Astrocyte (in vitro differentiated cells and primary cell): ENCODE results near the gene SYT5. TPM values are rescaled to one million over a fixed set of nuclear protein-coding genes. Genes with fewer than 3 reads are reported as not detected.

ENCODE experiments used
- DNase-seq: peaks from one replicate; pipeline ENCODE4 v3.0.0-alpha.2; 2010; ENCODE audit warnings: low read depth
- FAIRE-seq: peaks from 2 replicates; lab custom pipeline; 2011; peaks lifted over from hg19 to GRCh38; lab: Jason Lieb, UNC
- H2AFZ ChIP-seq: 2 replicates; pipeline ENCODE4 v1.6.0; 2012; ENCODE audit warnings: low read depth, low read length, inconsistent platforms
- H3K27ac ChIP-seq: 2 replicates; pipeline ENCODE4 v1.5.1; 2011; ENCODE audit warnings: low read depth, low read length, inconsistent platforms
- H3K27me3 ChIP-seq: 2 replicates; pipeline ENCODE4 v1.6.0; 2011; ENCODE audit warnings: low read length, inconsistent platforms; ENCODE audit not compliant: insufficient read depth
- H3K36me3 ChIP-seq: 2 replicates; pipeline ENCODE4 v1.5.1; 2011; ENCODE audit warnings: low read length, inconsistent platforms; ENCODE audit not compliant: insufficient read depth
- H3K4me1 ChIP-seq: 2 replicates; pipeline ENCODE4 v1.5.1; 2011; ENCODE audit warnings: low read length, inconsistent platforms; ENCODE audit not compliant: insufficient read depth
- H3K4me2 ChIP-seq: 2 replicates; pipeline ENCODE4 v1.6.0; 2012; ENCODE audit warnings: low read length, inconsistent platforms
- H3K4me3 ChIP-seq: 2 replicates; pipeline ENCODE4 v1.5.1; 2011; ENCODE audit warnings: low read depth, mild to moderate bottlenecking, low read length, inconsistent platforms; ENCODE audit not compliant: insufficient read depth
- H3K79me2 ChIP-seq: 2 replicates; pipeline ENCODE4 v1.6.0; 2012; ENCODE audit warnings: mild to moderate bottlenecking, low read length, inconsistent platforms; ENCODE audit not compliant: insufficient read depth
- H3K9ac ChIP-seq: 2 replicates; pipeline ENCODE4 v1.6.0; 2012; ENCODE audit warnings: mild to moderate bottlenecking, low read length, inconsistent platforms
- H3K9me3 ChIP-seq: 2 replicates; pipeline ENCODE4 v1.5.1; 2012; ENCODE audit warnings: low read depth, mild to moderate bottlenecking, low read length, inconsistent platforms; ENCODE audit not compliant: insufficient read depth
- H4K20me1 ChIP-seq: 2 replicates; pipeline ENCODE4 v1.6.0; 2012; ENCODE audit warnings: low read length, inconsistent platforms; ENCODE audit not compliant: insufficient read depth
- H3K27ac Mint-ChIP-seq: one replicate; pipeline ENCODE4 v1.8.0; 2021; ENCODE audit warnings: mild to moderate bottlenecking, mixed read lengths; ENCODE audit not compliant: unreplicated experiment
- H3K27me3 Mint-ChIP-seq: one replicate; pipeline ENCODE4 v1.8.0; 2021; ENCODE audit warnings: low read depth, mixed read lengths; ENCODE audit not compliant: unreplicated experiment
- H3K36me3 Mint-ChIP-seq: one replicate; pipeline ENCODE4 v1.8.0; 2021; ENCODE audit warnings: low read depth, mixed read lengths; ENCODE audit not compliant: unreplicated experiment
- H3K4me1 Mint-ChIP-seq: one replicate; pipeline ENCODE4 v1.8.0; 2021; ENCODE audit warnings: low read depth, mixed read lengths; ENCODE audit not compliant: unreplicated experiment
- H3K4me3 Mint-ChIP-seq: one replicate; pipeline ENCODE4 v1.8.0; 2021; ENCODE audit warnings: mild to moderate bottlenecking, moderate library complexity, mixed read lengths; ENCODE audit not compliant: unreplicated experiment
- H3K9me3 Mint-ChIP-seq: one replicate; pipeline ENCODE4 v1.8.0; 2021; ENCODE audit warnings: mild to moderate bottlenecking, mixed read lengths; ENCODE audit not compliant: unreplicated experiment
- CTCF ChIP-seq: IDR thresholded peaks from 2 replicates; pipeline ENCODE4 v1.5.1; 2011; ENCODE audit warnings: low read depth, mild to moderate bottlenecking, inconsistent platforms, low read length, moderate library complexity; ENCODE audit not compliant: insufficient read depth
- EZH2 ChIP-seq: IDR thresholded peaks from 2 replicates; pipeline ENCODE4 v1.6.1; 2012; ENCODE audit warnings: mild to moderate bottlenecking, low read length, inconsistent platforms; ENCODE audit not compliant: insufficient read depth
- total RNA-seq: library from RNA; stranded (reverse); gene quantifications from 2 replicates; pipeline ENCODE4 v1.2.1, GENCODE V29; 2021

SYT5 gene
- total RNA-seq, 1 donor from 2014 or later: 1.1 TPM

GRCh38 chr19:55224038-55224665 lies 44.1 kb upstream of the SYT5 start:
- H3K36me3 Mint-ChIP-seq: peaks cover 16% of the 10 kb centered on the region
- H3K9me3 Mint-ChIP-seq: no peaks in the 10 kb centered on the region
- Histone ChIP-seq H3K4me2 (no peak overlapping the region), H3K4me3 (no peak overlapping the region), H4K20me1 (peaks cover 45% of the 10 kb centered on the region), H3K4me1 (no peaks in the 10 kb centered on the region), H3K36me3 (no peaks in the 10 kb centered on the region), H3K9me3 (no peaks in the 10 kb centered on the region), H3K79me2 (no peaks in the 10 kb centered on the region), H3K27me3 (no peaks in the 10 kb centered on the region), H2AFZ (no peak overlapping the region), H3K27ac (no peak overlapping the region), H3K9ac (no peak overlapping the region)
- FAIRE-seq (no peak), DNase-seq (no peak)
- no peak for TF ChIP-seq EZH2
- TF ChIP-seq CTCF: no peak
- H3K4me1 Mint-ChIP-seq: no peaks in the 10 kb centered on the region
- H3K27me3 Mint-ChIP-seq: no peaks in the 10 kb centered on the region
- H3K27ac Mint-ChIP-seq: no peak overlapping the region
- H3K4me3 Mint-ChIP-seq: no peak overlapping the region

GRCh38 chr19:55223291-55224037 lies 43.4 kb upstream of the SYT5 start:
- H3K4me3 Mint-ChIP-seq: no peak overlapping the region
- Histone ChIP-seq H3K27me3 (no peaks in the 10 kb centered on the region), H3K4me3 (no peak overlapping the region), H3K9ac (no peak overlapping the region), H3K27ac (no peak overlapping the region), H3K4me2 (no peak overlapping the region), H2AFZ (no peak overlapping the region), H3K4me1 (no peaks in the 10 kb centered on the region), H3K36me3 (no peaks in the 10 kb centered on the region), H3K9me3 (no peaks in the 10 kb centered on the region), H4K20me1 (peaks cover 40% of the 10 kb centered on the region), H3K79me2 (no peaks in the 10 kb centered on the region)
- no peaks in the 10 kb centered on the region for H3K27me3 Mint-ChIP-seq
- peak overlapping the region; percentile 83 for H3K27ac Mint-ChIP-seq
- peaks cover 16% of the 10 kb centered on the region for H3K36me3 Mint-ChIP-seq
- no peaks in the 10 kb centered on the region for H3K4me1 Mint-ChIP-seq
- TF ChIP-seq EZH2 (no peak), CTCF (no peak)
- H3K9me3 Mint-ChIP-seq: no peaks in the 10 kb centered on the region
- no peak for DNase-seq
- no peak for FAIRE-seq

GRCh38 chr19:55220525-55220924 lies 40.4 kb upstream of the SYT5 start:
- H3K4me1 ChIP-seq: peaks cover 7% of the 10 kb centered on the region
- peaks cover 27% of the 10 kb centered on the region for H4K20me1 ChIP-seq
- peaks cover 8% of the 10 kb centered on the region for H3K4me1 Mint-ChIP-seq
- H3K36me3 Mint-ChIP-seq: peaks cover 7% of the 10 kb centered on the region
- H3K27me3 Mint-ChIP-seq: no peaks in the 10 kb centered on the region
- no peak overlapping the region for H3K4me3 Mint-ChIP-seq
- FAIRE-seq (no peak), DNase-seq (no peak)
- no peaks in the 10 kb centered on the region for H3K79me2 ChIP-seq
- H3K9me3 Mint-ChIP-seq: peaks cover 3% of the 10 kb centered on the region
- H3K27ac ChIP-seq: no peak overlapping the region
- no peaks in the 10 kb centered on the region for H3K9me3 ChIP-seq
- H3K27me3 ChIP-seq: no peaks in the 10 kb centered on the region
- H3K4me3 ChIP-seq: no peak overlapping the region
- no peak overlapping the region for H3K4me2 ChIP-seq
- no peak overlapping the region for H3K27ac Mint-ChIP-seq
- TF ChIP-seq CTCF (no peak), EZH2 (no peak)
- H3K36me3 ChIP-seq: no peaks in the 10 kb centered on the region
- no peak overlapping the region for H3K9ac ChIP-seq
- no peak overlapping the region for H2AFZ ChIP-seq
